H1 (cell line): ENCODE results near the gene DTWD2.

Experiments
- CBX8 ChIP-seq: fragments of 300-800, 300-1000 bp; sonication (generic); IDR thresholded peaks from 2 replicates; pipeline ENCODE4 v1.7.1; 2016; ENCODE audit warnings: low read depth, low read length, borderline replicate concordance
- TF ChIP-seq, protein P1 (sequence below), 3 experiments: IDR thresholded peaks; 1 replicate in 2 of 3; 2 replicates in 1 of 3; pipeline versions ENCODE4 v1.5.1 to v1.6.1; 2011; ENCODE audit warnings: low read length in 3 of 3, mild to moderate bottlenecking in 3 of 3, inconsistent platforms in 2 of 3, low read depth in 1 of 3, moderate library complexity in 1 of 3; ENCODE audit not compliant: insufficient read depth in 1 of 3; ENCODE audit errors: control extremely low read depth in 1 of 3
- TF ChIP-seq, protein P2 (sequence below): IDR thresholded peaks from 2 replicates; pipeline ENCODE4 v1.6.1; 2011; ENCODE audit warnings: low read length, improper control_type of control experiment

DNA sequence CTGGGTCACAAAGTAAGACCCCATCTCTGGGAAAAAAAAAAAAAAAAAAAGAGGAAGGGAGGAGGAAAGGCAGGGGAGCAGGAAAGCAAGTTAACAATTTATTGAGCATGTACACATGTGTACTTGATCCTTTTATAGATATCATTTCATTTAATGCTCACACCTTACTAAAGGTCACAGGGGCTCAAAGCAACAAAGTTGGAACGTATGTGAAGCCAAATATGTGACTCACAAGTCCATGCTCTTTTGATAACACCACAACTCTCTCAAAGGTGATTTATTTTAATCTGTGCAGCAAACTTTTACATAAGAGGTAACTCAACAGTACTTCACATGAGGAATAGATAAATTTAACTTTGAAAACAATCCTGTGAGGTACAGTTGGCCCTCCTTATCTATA, 34.4 kb upstream of the DTWD2 start:
- TF ChIP-seq, protein P1, sequence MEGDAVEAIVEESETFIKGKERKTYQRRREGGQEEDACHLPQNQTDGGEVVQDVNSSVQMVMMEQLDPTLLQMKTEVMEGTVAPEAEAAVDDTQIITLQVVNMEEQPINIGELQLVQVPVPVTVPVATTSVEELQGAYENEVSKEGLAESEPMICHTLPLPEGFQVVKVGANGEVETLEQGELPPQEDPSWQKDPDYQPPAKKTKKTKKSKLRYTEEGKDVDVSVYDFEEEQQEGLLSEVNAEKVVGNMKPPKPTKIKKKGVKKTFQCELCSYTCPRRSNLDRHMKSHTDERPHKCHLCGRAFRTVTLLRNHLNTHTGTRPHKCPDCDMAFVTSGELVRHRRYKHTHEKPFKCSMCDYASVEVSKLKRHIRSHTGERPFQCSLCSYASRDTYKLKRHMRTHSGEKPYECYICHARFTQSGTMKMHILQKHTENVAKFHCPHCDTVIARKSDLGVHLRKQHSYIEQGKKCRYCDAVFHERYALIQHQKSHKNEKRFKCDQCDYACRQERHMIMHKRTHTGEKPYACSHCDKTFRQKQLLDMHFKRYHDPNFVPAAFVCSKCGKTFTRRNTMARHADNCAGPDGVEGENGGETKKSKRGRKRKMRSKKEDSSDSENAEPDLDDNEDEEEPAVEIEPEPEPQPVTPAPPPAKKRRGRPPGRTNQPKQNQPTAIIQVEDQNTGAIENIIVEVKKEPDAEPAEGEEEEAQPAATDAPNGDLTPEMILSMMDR (IDR thresholded peaks at IDR 0.05; ENCODE audit: control extremely low read depth in 1 of 3, insufficient read depth in 1 of 3, low read depth in 1 of 3, low read length in 3 of 3) = no peak
- TF ChIP-seq, protein P2, sequence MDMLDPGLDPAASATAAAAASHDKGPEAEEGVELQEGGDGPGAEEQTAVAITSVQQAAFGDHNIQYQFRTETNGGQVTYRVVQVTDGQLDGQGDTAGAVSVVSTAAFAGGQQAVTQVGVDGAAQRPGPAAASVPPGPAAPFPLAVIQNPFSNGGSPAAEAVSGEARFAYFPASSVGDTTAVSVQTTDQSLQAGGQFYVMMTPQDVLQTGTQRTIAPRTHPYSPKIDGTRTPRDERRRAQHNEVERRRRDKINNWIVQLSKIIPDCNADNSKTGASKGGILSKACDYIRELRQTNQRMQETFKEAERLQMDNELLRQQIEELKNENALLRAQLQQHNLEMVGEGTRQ = no peak
- no peak for TF ChIP-seq CBX8
